ENCODE results near the gene C6orf132. TPM values are rescaled to one million over a fixed set of nuclear protein-coding genes. Genes with fewer than 3 reads are reported as not detected.

The C6orf132 gene
- total and polyA plus RNA-seq, 2 of the 8 experiments (the other 6 are each of a cell fraction or from before 2014, with no cell fraction given), result 31.5 to 64.0 TPM

GRCh38 chr6:42184475-42184874 is 42.1 kb upstream of the C6orf132 start:
- H2BK12ac ChIP-seq (ENCODE audit: low read depth, low read length), result no peak overlapping the region
- WGBS, 2 experiments (ENCODE audit: extremely low coverage in 1 of 2, insufficient coverage in 1 of 2, insufficient read length in 1 of 2, insufficient replicate concordance in 2 of 2, low coverage in 1 of 2, low lambda C conversion rate in 2 of 2, missing lambda C conversion rate in 1 of 2), result 91% methylated on average over 4 of the region's 4 CpGs; no CpG with 5 or more reads in 1 of the 2 experiments
- TF ChIP-seq RBBP5 (IDR thresholded peaks at IDR 0.05; ENCODE audit: borderline replicate concordance, low read depth, low read length), result no peak
- no peak for TF ChIP-seq SP1 (IDR thresholded peaks at IDR 0.05; ENCODE audit: low read depth, low read length)
- no peak for TF ChIP-seq CHD1 (IDR thresholded peaks at IDR 0.05; ENCODE audit: low read depth, low read length)
- no peak for TF ChIP-seq SIX5 (IDR thresholded peaks at IDR 0.05; ENCODE audit: low read depth, low read length)
- no peak for TF ChIP-seq SUZ12 (IDR thresholded peaks at IDR 0.05; ENCODE audit: low read length)
- TF ChIP-seq ATF3 (IDR thresholded peaks at IDR 0.05; ENCODE audit: insufficient read depth, low read depth, low read length), result no peak
- no peak for TF ChIP-seq TEAD4 (IDR thresholded peaks at IDR 0.05; ENCODE audit: low read depth, low read length)
- TF ChIP-seq EGR1 (IDR thresholded peaks at IDR 0.05; ENCODE audit: borderline replicate concordance, low read depth, low read length), result no peak
- TF ChIP-seq POLR2AphosphoS5 (IDR thresholded peaks at IDR 0.05; ENCODE audit: low read depth, low read length), result no peak
- no peak for TF ChIP-seq BACH1 (IDR thresholded peaks at IDR 0.05; ENCODE audit: low read length)
- no peak for TF ChIP-seq RNF2 (IDR thresholded peaks at IDR 0.05; ENCODE audit: borderline replicate concordance, low read depth, low read length, missing control alignments, poor library complexity, severe bottlenecking)
- no peak for TF ChIP-seq PHF8 (conservative IDR thresholded peaks at IDR 0.05; ENCODE audit: low read depth, low read length)
- TF ChIP-seq FOSL1 (IDR thresholded peaks at IDR 0.05; ENCODE audit: insufficient read depth, low read depth, low read length), result no peak
- TF ChIP-seq SAP30 (IDR thresholded peaks at IDR 0.05; ENCODE audit: insufficient read depth, insufficient replicate concordance, low read length), result no peak

More at GRCh38 chr6:42184475-42184874, 42.1 kb upstream of the C6orf132 start:
- Histone ChIP-seq H3K27me3 (replicated peaks in 1 of 4; ENCODE audit: control insufficient read depth in 3 of 4, extremely low read depth in 1 of 4, insufficient read depth in 3 of 4, low read length in 3 of 4) (no peaks in the 10 kb centered on the region), H3K14ac (ENCODE audit: insufficient read length) (no peak overlapping the region), H2AK5ac (ENCODE audit: low read depth, low read length) (no peak overlapping the region), H3K79me2 (ENCODE audit: control insufficient read depth in 1 of 2, insufficient read depth in 2 of 2, low read length in 2 of 2) (no peaks in the 10 kb centered on the region), H3K4me1 (replicated peaks in 1 of 4; ENCODE audit: control insufficient read depth in 3 of 4, insufficient read depth in 4 of 4, low read length in 3 of 4) (peaks cover 0 to 10% (median 4%) of the 10 kb centered on the region in 4 experiments; a peak in 5 of 7 replicates), H2AFZ (ENCODE audit: low read length) (no peak overlapping the region), H2BK5ac (ENCODE audit: low read depth, low read length) (no peak overlapping the region), H3K9me3 (ENCODE audit: insufficient read depth in 2 of 2, low read depth in 1 of 2, low read length in 1 of 2) (no peaks in the 10 kb centered on the region), H3K4me2 (ENCODE audit: insufficient read depth in 1 of 2, low read depth in 2 of 2, low read length in 2 of 2) (no peak overlapping the region), H3K79me1 (ENCODE audit: low read depth, low read length) (no peaks in the 10 kb centered on the region), H3K4ac (replicated peaks; ENCODE audit: insufficient read length, low read depth, low read length) (no peak overlapping the region), H3K27ac (ENCODE audit: low read depth, low read length) (no peak overlapping the region), H4K91ac (replicated peaks; ENCODE audit: insufficient read length, low read length) (peak overlapping the region; percentile 91), H4K8ac (ENCODE audit: extremely low read depth, insufficient read depth, low read length) (no peak overlapping the region), H4K20me1 (replicated peaks in 1 of 2; ENCODE audit: control insufficient read depth in 1 of 2, insufficient read depth in 2 of 2, low read length in 2 of 2) (no peaks in the 10 kb centered on the region), H3K23me2 (ENCODE audit: low read depth, low read length) (no peaks in the 10 kb centered on the region), H2BK120ac (replicated peaks; ENCODE audit: low read depth, low read length) (no peak overlapping the region), H3K18ac (ENCODE audit: extremely low read depth, low read length) (no peak overlapping the region; the same call in none of the 2 replicates), H3K4me3 (ENCODE audit: extremely low read depth in 1 of 4, insufficient read depth in 2 of 4, low read depth in 3 of 4, low read length in 4 of 4) (no peak overlapping the region), H3K56ac (replicated peaks; ENCODE audit: insufficient read length, low read depth, low read length) (no peak overlapping the region), H3K9ac (replicated peaks in 1 of 4; ENCODE audit: extremely low read depth in 1 of 4, low read depth in 3 of 4, low read length in 3 of 4) (no peak overlapping the region), H3K23ac (ENCODE audit: insufficient read length) (no peak overlapping the region), H2BK20ac (ENCODE audit: low read length) (peak overlapping the region; percentile 32; the same call in 1 of the 2 replicates), H3K36me3 (ENCODE audit: control insufficient read depth in 2 of 4, insufficient read depth in 4 of 4, low read length in 3 of 4) (no peaks in the 10 kb centered on the region), H2BK15ac (ENCODE audit: low read length) (no peak overlapping the region), H4K5ac (ENCODE audit: insufficient read length, low read depth, low read length) (no peak overlapping the region)
- CTCF ChIA-PET (ENCODE audit: partially characterized antibody), result interaction anchor here (1.0 to 2.2 kb wide), 7 partner anchors 11 to 138 kb away, joined by 4 to 12 read pairs (median 5); no protein-coding TSS in a partner anchor
- FAIRE-seq (no peak), DNase-seq (ENCODE audit: low read depth in 1 of 2, low spot score in 2 of 2) (no peak)
- POLR2A ChIA-PET (ENCODE audit: partially characterized antibody), result interaction anchor here (0.9 to 1.8 kb wide), 3 partner anchors 9 to 134 kb away, joined by 3 to 6 read pairs (median 3); partner anchors contain the start of gene TAF8

All from H1 (cell line).